Measurements from ENCODE around the gene DGKG.
A peak's percentile ranks its signal among the peaks of the same experiment; 100 is the strongest.

Gene DGKG

GRCh38 chr3:186167646-186168395 lies 194.2 kb downstream of the DGKG start:
- no peak for DNase-seq

GRCh38 chr3:186166491-186167288 lies 195.3 kb downstream of the DGKG start:
- no peak for DNase-seq

GRCh38 chr3:186166036-186166435 lies 196.0 kb downstream of the DGKG start:
- peak; percentile 2 for DNase-seq

- no peak for DNase-seq
Measured at GRCh38 chr3:186165331-186165730, 196.7 kb downstream of the DGKG start.

- DNase-seq = no peak
Measured at GRCh38 chr3:186164696-186165095, 197.3 kb downstream of the DGKG start.

GRCh38 chr3:186162221-186162620 lies 199.8 kb downstream of the DGKG start:
- DNase-seq = no peak

- DNase-seq = no peak
Measured at GRCh38 chr3:186160691-186161243, 201.3 kb downstream of the DGKG start.

GRCh38 chr3:186154641-186155040 lies 207.4 kb downstream of the DGKG start:
- no peak for DNase-seq

- DNase-seq = no peak
Measured at GRCh38 chr3:186152889-186153292, 209.1 kb downstream of the DGKG start.

GRCh38 chr3:186152361-186152798 lies 209.7 kb downstream of the DGKG start:
- DNase-seq = no peak

- no peak for DNase-seq
Measured at GRCh38 chr3:186151077-186151971, 210.7 kb downstream of the DGKG start.

GRCh38 chr3:186150041-186150830 lies 211.8 kb downstream of the DGKG start:
- no peak for DNase-seq

- no peak for DNase-seq
Measured at GRCh38 chr3:186149319-186149960, 212.6 kb downstream of the DGKG start.

GRCh38 chr3:186144257-186144656 lies 217.8 kb downstream of the DGKG start:
- DNase-seq = no peak

GRCh38 chr3:186143250-186143649 lies 218.8 kb downstream of the DGKG start:
- no peak for DNase-seq

GRCh38 chr3:186142393-186142932 lies 219.6 kb downstream of the DGKG start:
- DNase-seq = no peak

GRCh38 chr3:186141790-186142189 lies 220.2 kb downstream of the DGKG start:
- no peak for DNase-seq

GRCh38 chr3:186138272-186138981 lies 223.6 kb downstream of the DGKG start:
- no peak for DNase-seq

- no peak for DNase-seq
Measured at GRCh38 chr3:186137051-186137685, 224.9 kb downstream of the DGKG start.

GRCh38 chr3:186133980-186134379 lies 228.1 kb downstream of the DGKG start:
- DNase-seq = no peak

Data from NCI-H510A treated with DMSO at 0.1 percent for 48 hours (cell line).